H1 (cell line): Measurements from ENCODE around the gene MYLK. TPM values are rescaled to one million over a fixed set of nuclear protein-coding genes. Genes with fewer than 3 reads are reported as not detected.
A peak's percentile ranks its signal among the peaks of the same experiment; 100 is the strongest.
"Not testable (repeated sequence)": the region's sequence is repeated elsewhere in the genome, so short reads cannot be mapped to it uniquely, and the experiment has no call there.

Experiments
- CTCF ChIA-PET: fragments of 300-600 bp; sonication (Branson Sonifier 250); formaldehyde crosslinking; loops from one replicate; lab custom pipeline; 2021; ENCODE audit not compliant: partially characterized antibody; lab: Charles Lee
- POLR2A ChIA-PET: fragments of 300-600 bp; sonication (Branson Sonifier 250); formaldehyde crosslinking; loops from one replicate; lab custom pipeline; 2021; ENCODE audit warnings: inconsistent platforms; ENCODE audit not compliant: partially characterized antibody; lab: Charles Lee
- DNase-seq, 2 experiments: peaks; one replicate each; pipeline versions ENCODE4 v3.0.0 to v3.0.0-alpha.2; 2010 to 2022; ENCODE audit warnings: low spot score in 2 of 2, low read depth in 1 of 2, mixed read lengths in 1 of 2
- FAIRE-seq: peaks from 2 replicates; lab custom pipeline; 2011; peaks lifted over from hg19 to GRCh38; lab: Jason Lieb, UNC
- H2AFZ ChIP-seq: 2 replicates; pipeline ENCODE4 v1.8.1; 2012; ENCODE audit warnings: low read length, inconsistent platforms
- H2AK5ac ChIP-seq: 2 replicates; pipeline ENCODE4 v1.6.1; 2013; ENCODE audit warnings: low read depth, low read length
- H2BK120ac ChIP-seq: replicated peaks from 2 replicates; pipeline ENCODE3; 2013; ENCODE audit warnings: low read depth, low read length, inconsistent platforms
- H2BK12ac ChIP-seq: 2 replicates; pipeline ENCODE4 v1.6.1; 2013; ENCODE audit warnings: low read depth, low read length
- H2BK15ac ChIP-seq: 2 replicates; pipeline ENCODE4 v1.6.1; 2013; ENCODE audit warnings: low read length
- H2BK20ac ChIP-seq: 2 replicates; pipeline ENCODE4 v1.6.1; 2013; ENCODE audit warnings: low read length
- H2BK5ac ChIP-seq: 2 replicates; pipeline ENCODE4 v1.6.1; 2013; ENCODE audit warnings: low read depth, low read length
- H3K14ac ChIP-seq: 2 replicates; pipeline ENCODE4 v1.6.1; 2013; ENCODE audit warnings: inconsistent platforms; ENCODE audit not compliant: insufficient read length
- H3K18ac ChIP-seq: 2 replicates; pipeline ENCODE4 v1.6.1; 2013; ENCODE audit warnings: low read length; ENCODE audit errors: extremely low read depth
- H3K23ac ChIP-seq: 2 replicates; pipeline ENCODE4 v1.6.1; 2013; ENCODE audit warnings: inconsistent platforms; ENCODE audit not compliant: insufficient read length
- H3K23me2 ChIP-seq: 2 replicates; pipeline ENCODE4 v1.6.1; 2013; ENCODE audit warnings: low read depth, low read length
- H3K27ac ChIP-seq: 2 replicates; pipeline ENCODE4 v1.6.1; 2011; ENCODE audit warnings: low read depth, low read length, inconsistent platforms
- H3K27me3 ChIP-seq, 4 experiments: replicated peaks in 1 of 4; 1 replicate in 1 of 4; 2 replicates in 3 of 4; pipeline versions ENCODE4 v1.6.1 to v1.8.1; 2011 to 2013; ENCODE audit warnings: low read length in 3 of 4, mild to moderate bottlenecking in 3 of 4, inconsistent platforms in 2 of 4, mixed read lengths in 2 of 4, moderate library complexity in 1 of 4; ENCODE audit not compliant: control insufficient read depth in 3 of 4, insufficient read depth in 3 of 4; ENCODE audit errors: extremely low read depth in 1 of 4
- H3K36me3 ChIP-seq, 4 experiments: 2 replicates each; pipeline versions ENCODE4 v1.6.1 to v1.8.1; 2011 to 2013; ENCODE audit warnings: mild to moderate bottlenecking in 4 of 4, low read length in 3 of 4, moderate library complexity in 2 of 4, control low read depth in 1 of 4, inconsistent platforms in 1 of 4; ENCODE audit not compliant: insufficient read depth in 4 of 4, control insufficient read depth in 2 of 4
- H3K4ac ChIP-seq: replicated peaks from 2 replicates; pipeline ENCODE3; 2013; ENCODE audit warnings: low read length, low read depth, mixed read lengths, inconsistent platforms; ENCODE audit not compliant: insufficient read length
- H3K4me1 ChIP-seq, 4 experiments: replicated peaks in 1 of 4; 1 replicate in 1 of 4; 2 replicates in 3 of 4; pipeline versions ENCODE4 v1.6.1 to v1.8.1; 2011 to 2013; ENCODE audit warnings: low read length in 3 of 4, inconsistent platforms in 2 of 4, mixed read lengths in 1 of 4; ENCODE audit not compliant: insufficient read depth in 4 of 4, control insufficient read depth in 3 of 4
- H3K4me2 ChIP-seq, 2 experiments: 2 replicates each; pipeline versions ENCODE4 v1.6.1 to v1.8.1; 2011 to 2013; ENCODE audit warnings: low read depth in 2 of 2, low read length in 2 of 2, control low read depth in 1 of 2, inconsistent platforms in 1 of 2, mild to moderate bottlenecking in 1 of 2; ENCODE audit not compliant: insufficient read depth in 1 of 2
- H3K4me3 ChIP-seq, 4 experiments: fragments of 200-600, 300-600 bp in 1 of 4; sonication (generic), shearing (Covaris generic), sonication (Bioruptor Twin) in 1 of 4; 2 replicates each; pipeline versions ENCODE4 v1.5.1 to v1.8.1; 2011 to 2016; ENCODE audit warnings: low read length in 4 of 4, low read depth in 3 of 4, control low read depth in 2 of 4, inconsistent platforms in 2 of 4, mild to moderate bottlenecking in 2 of 4, mixed read lengths in 1 of 4, moderate library complexity in 1 of 4; ENCODE audit not compliant: insufficient read depth in 2 of 4; ENCODE audit errors: extremely low read depth in 1 of 4
- H3K56ac ChIP-seq: replicated peaks from 2 replicates; pipeline ENCODE3; 2013; ENCODE audit warnings: low read depth, mild to moderate bottlenecking, mixed read lengths, low read length, inconsistent platforms; ENCODE audit not compliant: insufficient read length
- H3K79me1 ChIP-seq: 2 replicates; pipeline ENCODE4 v1.6.1; 2013; ENCODE audit warnings: low read depth, low read length, control low read depth
- H3K79me2 ChIP-seq, 2 experiments: 2 replicates each; pipeline versions ENCODE4 v1.6.1 to v1.8.1; 2012 to 2013; ENCODE audit warnings: low read length in 2 of 2, mild to moderate bottlenecking in 2 of 2, inconsistent platforms in 1 of 2; ENCODE audit not compliant: insufficient read depth in 2 of 2, control insufficient read depth in 1 of 2
- H3K9ac ChIP-seq, 4 experiments: replicated peaks in 1 of 4; 1 replicate in 1 of 4; 2 replicates in 3 of 4; pipeline versions ENCODE4 v1.6.1 to v1.8.1; 2011 to 2013; ENCODE audit warnings: low read depth in 3 of 4, low read length in 3 of 4, control low read depth in 2 of 4, mild to moderate bottlenecking in 2 of 4, moderate library complexity in 2 of 4, inconsistent platforms in 1 of 4; ENCODE audit errors: extremely low read depth in 1 of 4
- H3K9me3 ChIP-seq, 2 experiments: 2 replicates each; pipeline versions ENCODE4 v1.6.1 to v1.8.1; 2012 to 2013; ENCODE audit warnings: mild to moderate bottlenecking in 2 of 2, moderate library complexity in 2 of 2, control low read depth in 1 of 2, inconsistent platforms in 1 of 2, low read depth in 1 of 2, low read length in 1 of 2, mixed read lengths in 1 of 2; ENCODE audit not compliant: insufficient read depth in 2 of 2
- H4K20me1 ChIP-seq, 2 experiments: replicated peaks in 1 of 2; 2 replicates each; pipeline versions ENCODE3 to v1.8.1; 2011 to 2013; ENCODE audit warnings: inconsistent platforms in 2 of 2, low read length in 2 of 2, mild to moderate bottlenecking in 1 of 2; ENCODE audit not compliant: insufficient read depth in 2 of 2, control insufficient read depth in 1 of 2
- H4K5ac ChIP-seq: 2 replicates; pipeline ENCODE4 v1.6.1; 2013; ENCODE audit warnings: low read length, low read depth, mixed read lengths, inconsistent platforms; ENCODE audit not compliant: insufficient read length
- H4K8ac ChIP-seq: 2 replicates; pipeline ENCODE4 v1.8.0; 2013; ENCODE audit warnings: mild to moderate bottlenecking, moderate library complexity, low read length, inconsistent platforms; ENCODE audit not compliant: insufficient read depth; ENCODE audit errors: extremely low read depth
- H4K91ac ChIP-seq: replicated peaks from 2 replicates; pipeline ENCODE3; 2013; ENCODE audit warnings: low read length, mixed read lengths, inconsistent platforms; ENCODE audit not compliant: insufficient read length
- CREB1 ChIP-seq: IDR thresholded peaks from 2 replicates; pipeline ENCODE4 v1.6.1; 2012; ENCODE audit warnings: inconsistent platforms
- CTCF ChIP-seq, 3 experiments: IDR thresholded peaks; 1 replicate in 2 of 3; 2 replicates in 1 of 3; pipeline versions ENCODE4 v1.5.1 to v1.6.1; 2011; ENCODE audit warnings: low read length in 3 of 3, mild to moderate bottlenecking in 3 of 3, inconsistent platforms in 2 of 3, low read depth in 1 of 3, moderate library complexity in 1 of 3; ENCODE audit not compliant: insufficient read depth in 1 of 3; ENCODE audit errors: control extremely low read depth in 1 of 3
- MAX ChIP-seq: IDR thresholded peaks from 2 replicates; pipeline ENCODE4 v1.6.1; 2012; ENCODE audit warnings: inconsistent platforms
- RAD21 ChIP-seq, 2 experiments: IDR thresholded peaks in 1 of 2; conservative IDR thresholded peaks in 1 of 2; 2 replicates each; pipeline ENCODE4 v1.6.1; 2011; ENCODE audit warnings: low read depth in 2 of 2, low read length in 2 of 2, improper control_type of control experiment in 1 of 2, inconsistent platforms in 1 of 2, mild to moderate bottlenecking in 1 of 2, moderate library complexity in 1 of 2
- WGBS, 2 experiments: shearing (Covaris generic) in 1 of 2; methylation state at CpG; one replicate each; pipeline versions ENCODE4 v1.1.6 to v1.1.7; 2013 to 2015; ENCODE audit warnings: low lambda C conversion rate in 2 of 2, mixed read lengths in 2 of 2, inconsistent platforms in 1 of 2, low coverage in 1 of 2, missing lambda C conversion rate in 1 of 2; ENCODE audit not compliant: insufficient replicate concordance in 2 of 2, insufficient coverage in 1 of 2, insufficient read length in 1 of 2; ENCODE audit errors: extremely low coverage in 1 of 2, missing lambda C conversion rate in 1 of 2; 5-methylcytosine and 5-hydroxymethylcytosine counted together
- polyA plus RNA-seq, 7 experiments: library from polyadenylated mRNA; depleted of rRNA in 3 of 7; stranded (reverse) in 5 of 7; unstranded in 2 of 7; fragments of >200 nt in 5 of 7; fragments of 200-250 nt in 2 of 7; gene quantifications; 1 replicate in 5 of 7; 2 replicates in 1 of 7; 4 replicates in 1 of 7; pipeline versions ENCODE4 v1.2.1 to v1.2.3, GENCODE V29; 2011 to 2013; ENCODE audit warnings: missing spikeins in 2 of 7, mixed read lengths in 2 of 7
- total RNA-seq: library from RNA; stranded (reverse); fragmentation: NEBNext Ultra II Directional; extraction: Animal tissue kit (Norgen Biotek cat#: 25700); gene quantifications from 2 replicates; pipeline ENCODE4 v1.2.1, GENCODE V29; 2021

Gene MYLK
- total and polyA plus RNA-seq, 2 of the 8 experiments (the other 6 are each of a cell fraction or from before 2014, with no cell fraction given) = 11.6 to 21.3 TPM

GRCh38 chr3:123719061-123719756 is 164.9 kb downstream of the MYLK start:
- H3K4me3 ChIP-seq, H3K9ac ChIP-seq, H3K4me1 ChIP-seq, H3K14ac ChIP-seq, H2AK5ac ChIP-seq, H3K4ac ChIP-seq, H4K5ac ChIP-seq, H2BK15ac ChIP-seq, H3K4me2 ChIP-seq, H3K23ac ChIP-seq, H4K20me1 ChIP-seq, H2BK120ac ChIP-seq, H3K36me3 ChIP-seq, POLR2A ChIA-PET, H3K56ac ChIP-seq, H3K27me3 ChIP-seq, H3K27ac ChIP-seq, H2BK20ac ChIP-seq, H3K23me2 ChIP-seq, H4K91ac ChIP-seq, H2BK5ac ChIP-seq, H2BK12ac ChIP-seq, H2AFZ ChIP-seq, H3K9me3 ChIP-seq, H4K8ac ChIP-seq, H3K79me1 ChIP-seq, H3K18ac ChIP-seq, H3K79me2 ChIP-seq: not testable (repeated sequence)
- 39% methylated on average over 14 of the region's 15 CpGs; no CpG with 5 or more reads in 1 of the 2 experiments for WGBS, 2 experiments
- CTCF ChIA-PET = interaction anchor here (0.6 to 51.6 kb wide), 11 partner anchors 9 to 86 kb away, joined by 3 to 1463 read pairs (median 4); no protein-coding TSS in a partner anchor
- peak; percentile 49 to 87 for DNase-seq
- TF ChIP-seq MAX (peak; percentile 69), CREB1 (peak; percentile 49), CTCF (IDR thresholded peaks at IDR 0.05; ENCODE audit: control extremely low read depth in 1 of 3, insufficient read depth in 1 of 3, low read depth in 1 of 3, low read length in 3 of 3) (peak; percentile 79 to 98 (median 81)), RAD21 (IDR thresholded peaks at IDR 0.05 in 1 of 2, conservative IDR thresholded peaks at IDR 0.05 in 1 of 2; ENCODE audit: low read depth in 2 of 2, low read length in 2 of 2) (peak; percentile 71 to 75)
- FAIRE-seq = peak; percentile 91
